ENCODE data around the gene C6orf136.

The C6orf136 gene

DNA sequence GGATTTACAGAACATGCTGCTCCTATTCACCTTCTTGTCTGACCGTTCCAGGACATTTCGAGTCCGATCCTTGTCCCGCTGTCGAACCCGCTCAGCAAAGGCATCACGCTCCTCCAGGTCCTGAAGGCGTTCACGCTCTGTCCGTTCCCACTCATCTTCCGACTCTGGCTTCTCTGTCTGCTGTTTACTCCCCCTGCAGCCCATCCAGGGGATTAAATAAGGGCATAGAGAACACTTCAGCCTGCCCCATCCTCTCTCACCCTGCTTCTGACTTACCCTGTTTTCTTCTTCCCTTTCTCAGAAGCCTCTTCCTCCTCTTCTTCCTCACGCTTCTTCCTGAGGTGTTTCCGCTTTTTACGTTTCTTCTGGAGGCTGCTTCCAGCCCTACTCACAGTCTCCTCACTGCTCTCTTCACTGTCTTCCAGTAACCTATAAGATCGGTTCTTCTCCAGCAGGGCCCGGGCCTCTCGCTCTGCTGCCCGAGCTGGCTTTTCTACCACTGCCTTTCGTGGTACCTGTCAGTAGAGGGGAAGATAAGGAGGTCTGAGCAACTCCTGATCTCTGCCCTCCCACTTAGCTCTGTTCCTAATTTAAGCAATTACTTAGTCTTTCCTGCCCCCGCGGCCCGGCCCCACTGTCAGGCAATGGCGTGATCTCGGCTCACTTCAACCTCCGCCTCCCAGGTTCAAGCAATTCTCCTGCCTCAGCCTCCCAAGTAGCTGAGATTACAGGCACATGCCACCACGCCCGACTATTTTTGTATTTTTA is 24.0 kb downstream of the C6orf136 start:
- peak overlapping the region; percentile 85 for H3K4me3 Mint-ChIP-seq
- peaks cover 32% of the 10 kb centered on the region for H3K4me1 Mint-ChIP-seq
- no peaks in the 10 kb centered on the region for H3K9me3 Mint-ChIP-seq
- peak overlapping the region; percentile 89 for H3K27ac Mint-ChIP-seq
- DNase-seq (ENCODE audit: low spot score in 2 of 2) = no peak
- peaks cover 77% of the 10 kb centered on the region for H3K36me3 Mint-ChIP-seq
- ATAC-seq = no peak

GRCh38 chr6:30672445-30673253 is 25.7 kb downstream of the C6orf136 start, which contains the start of gene DHX16:
Gene DHX16 (minus strand): TSS chr6:30673006. CDS start chr6:30672841, 165 bp downstream.
- peak; percentile 88 for ATAC-seq
- Mint-ChIP-seq H3K9me3 (no peaks in the 10 kb centered on the region), H3K36me3 (peaks cover 77% of the 10 kb centered on the region), H3K27ac (peak within 1 kb of the TSS; percentile 89), H3K4me1 (peaks cover 33% of the 10 kb centered on the region), H3K4me3 (peak within 1 kb of the TSS; percentile 85)
- DNase-seq (ENCODE audit: low spot score in 2 of 2) = peak; percentile 81 to 96

DNA sequence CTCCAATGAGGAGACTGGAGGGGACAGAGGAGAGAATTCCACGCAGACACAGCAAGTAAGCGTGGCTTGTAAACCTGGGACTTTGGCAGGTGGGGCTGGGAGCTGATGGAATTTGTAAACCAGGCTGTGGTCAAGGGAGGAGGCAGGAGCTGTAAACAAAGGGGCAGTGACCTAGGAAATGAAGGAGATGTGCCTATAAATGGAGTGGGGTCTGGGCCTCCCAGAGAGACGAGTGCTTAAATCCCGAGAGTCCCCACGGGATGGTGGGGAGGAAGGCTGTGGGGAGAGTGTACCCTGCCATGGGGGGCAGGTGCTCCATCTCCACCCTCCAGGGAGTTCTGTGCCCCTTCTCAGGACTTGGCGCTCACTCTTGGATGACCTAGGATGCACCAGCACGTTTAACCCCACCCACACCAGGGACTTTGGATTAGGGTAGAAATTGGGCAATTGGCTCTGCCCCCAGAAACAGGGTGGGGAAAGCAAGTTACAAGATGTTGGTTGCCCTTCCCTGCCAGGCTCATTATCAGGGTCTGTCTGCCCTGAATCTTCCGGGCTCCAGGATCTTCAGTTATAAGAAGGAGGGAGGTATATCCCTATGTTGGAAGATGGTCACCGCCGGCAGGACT is 29.8 kb downstream of the C6orf136 start:
- Mint-ChIP-seq H3K4me1 (peaks cover 49% of the 10 kb centered on the region), H3K9me3 (no peaks in the 10 kb centered on the region), H3K27ac (peak overlapping the region; percentile 55), H3K4me3 (no peak overlapping the region), H3K36me3 (peaks cover 79% of the 10 kb centered on the region)
- ATAC-seq (no peak), DNase-seq (ENCODE audit: low spot score in 2 of 2) (no peak)

DNA sequence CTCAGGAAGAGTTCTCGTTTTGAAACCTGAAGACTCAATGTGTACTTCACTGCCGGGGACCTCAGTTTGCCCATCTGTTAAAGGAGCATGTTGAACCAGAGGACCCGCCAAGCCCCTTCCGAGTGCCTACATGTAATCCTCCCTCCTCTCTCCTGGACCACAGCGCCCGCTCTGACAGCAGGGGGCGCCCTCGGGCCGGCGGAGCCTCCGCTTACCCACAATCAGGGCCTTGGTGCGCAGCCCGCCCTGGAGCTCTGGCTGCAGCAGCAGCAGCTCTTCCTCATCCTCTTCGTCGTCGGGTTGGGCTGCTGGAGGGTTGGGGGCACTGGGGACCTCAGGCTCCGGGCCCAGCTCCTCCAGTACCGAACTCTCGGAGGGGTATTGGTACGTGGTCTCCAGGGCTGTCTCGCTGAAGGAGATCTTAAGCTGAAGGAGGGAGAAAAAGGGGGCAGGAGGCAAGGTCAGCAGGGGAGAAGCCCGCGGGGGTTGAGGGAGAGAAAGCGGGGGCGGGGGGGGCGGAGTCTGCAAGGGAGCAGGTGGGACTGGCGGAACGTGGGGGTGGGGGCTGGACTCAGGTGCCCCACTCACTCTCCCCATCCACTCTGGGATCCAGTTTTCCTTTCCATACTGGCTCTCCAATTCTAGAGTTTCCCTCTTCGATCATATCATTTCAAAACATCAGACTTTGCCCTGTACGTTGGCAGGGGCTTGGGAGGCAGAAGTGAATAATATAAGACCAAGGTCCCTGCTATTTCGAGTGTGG is 32.2 kb downstream of the C6orf136 start:
- DNase-seq (ENCODE audit: low spot score in 2 of 2) = peak; percentile 92 to 96
- ATAC-seq = peak; percentile 72
- Mint-ChIP-seq H3K9me3 (no peaks in the 10 kb centered on the region), H3K4me1 (peaks cover 55% of the 10 kb centered on the region), H3K36me3 (peaks cover 93% of the 10 kb centered on the region), H3K27ac (peak overlapping the region; percentile 98), H3K4me3 (peak overlapping the region; percentile 92)

GRCh38 chr6:30679765-30680535 is 33.0 kb downstream of the C6orf136 start:
- peaks cover 100% of the 10 kb centered on the region for H3K36me3 Mint-ChIP-seq
- H3K4me3 Mint-ChIP-seq = peak overlapping the region; percentile 92
- ATAC-seq = no peak
- DNase-seq (ENCODE audit: low spot score in 2 of 2) = no peak
- no peaks in the 10 kb centered on the region for H3K9me3 Mint-ChIP-seq
- peak overlapping the region; percentile 98 for H3K27ac Mint-ChIP-seq
- peaks cover 55% of the 10 kb centered on the region for H3K4me1 Mint-ChIP-seq

DNA sequence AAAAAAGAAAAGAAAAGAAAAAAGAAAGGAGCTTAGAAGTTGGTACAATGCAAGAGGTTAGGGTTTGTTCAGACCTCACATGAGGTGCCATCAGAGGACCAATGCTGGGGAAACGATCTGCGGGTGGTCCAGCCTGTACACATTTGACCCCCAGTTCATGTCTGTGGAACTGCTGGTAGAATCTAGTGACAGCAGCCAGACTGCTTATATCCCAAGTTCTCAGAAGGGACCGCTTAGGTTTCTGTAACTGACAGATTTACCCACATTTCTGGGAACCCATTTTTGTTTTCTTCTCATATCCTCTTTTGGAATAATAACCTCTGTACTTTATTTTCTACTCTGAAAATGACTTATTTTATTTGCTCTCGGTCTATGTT is 34.8 kb downstream of the C6orf136 start:
- peak overlapping the region; percentile 98 for H3K27ac Mint-ChIP-seq
- peak overlapping the region; percentile 92 for H3K4me3 Mint-ChIP-seq
- ATAC-seq (no peak), DNase-seq (ENCODE audit: low spot score in 2 of 2) (no peak)
- H3K36me3 Mint-ChIP-seq = peaks cover 100% of the 10 kb centered on the region
- no peaks in the 10 kb centered on the region for H3K9me3 Mint-ChIP-seq
- peaks cover 46% of the 10 kb centered on the region for H3K4me1 Mint-ChIP-seq

DNA sequence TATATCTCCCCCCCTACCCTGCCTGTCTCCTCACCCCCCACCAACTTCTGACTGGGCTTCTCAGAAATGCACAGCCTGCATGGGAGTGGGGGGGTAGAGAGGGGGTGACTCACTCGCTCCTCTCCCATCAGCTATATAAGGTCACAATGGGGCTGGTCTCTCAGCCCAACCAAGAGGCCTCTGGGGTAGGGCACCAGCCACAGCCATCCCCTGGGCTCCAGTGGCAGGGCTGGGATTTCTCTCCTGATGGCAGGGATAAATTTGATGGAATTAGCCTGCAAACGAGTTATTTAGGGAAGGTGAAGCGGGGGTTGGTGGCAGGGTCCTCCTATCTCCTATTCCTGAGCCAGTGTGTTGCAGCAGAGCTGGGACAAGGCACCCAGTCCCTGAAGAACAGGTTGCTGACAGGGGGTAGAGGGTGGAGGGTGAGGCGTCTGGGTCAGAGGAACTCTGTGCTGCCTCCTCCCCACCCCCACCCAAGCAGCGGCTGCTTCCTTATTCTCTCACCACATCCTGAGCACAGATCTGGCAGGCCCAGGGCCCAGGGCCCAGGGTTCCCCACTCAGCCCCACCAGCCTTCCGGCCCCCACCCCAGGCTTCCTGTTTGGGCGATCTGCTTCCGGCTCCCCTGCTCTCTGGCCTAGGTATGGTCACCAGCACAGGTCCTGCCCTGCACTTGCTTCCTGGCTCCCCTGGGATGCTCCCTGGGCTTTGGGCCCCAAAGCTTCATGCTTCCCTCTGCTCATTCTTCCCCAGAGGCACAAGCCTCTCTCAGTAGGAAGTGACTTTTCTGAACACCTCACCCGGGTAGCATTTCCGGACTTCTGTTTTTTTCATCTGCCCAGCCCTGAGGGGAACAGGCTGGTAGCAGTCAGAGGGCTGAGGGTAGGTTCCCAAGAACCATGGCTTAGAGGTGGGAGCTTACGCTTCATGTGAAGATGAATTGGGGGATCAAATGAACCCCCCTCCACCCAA is 35.5 kb downstream of the C6orf136 start:
- H3K9me3 Mint-ChIP-seq = no peaks in the 10 kb centered on the region
- peak; percentile 70 for ATAC-seq
- peaks cover 47% of the 10 kb centered on the region for H3K4me1 Mint-ChIP-seq
- peak; percentile 65 to 91 for DNase-seq (ENCODE audit: low spot score in 2 of 2)
- H3K4me3 Mint-ChIP-seq = peak overlapping the region; percentile 92
- H3K36me3 Mint-ChIP-seq = peaks cover 100% of the 10 kb centered on the region
- H3K27ac Mint-ChIP-seq = peak overlapping the region; percentile 98

GRCh38 chr6:30683183-30683979 is 36.4 kb downstream of the C6orf136 start:
- H3K27ac Mint-ChIP-seq = peak overlapping the region; percentile 98
- no peak for DNase-seq (ENCODE audit: low spot score in 2 of 2)
- peak overlapping the region; percentile 92 for H3K4me3 Mint-ChIP-seq
- ATAC-seq = no peak
- H3K4me1 Mint-ChIP-seq = peaks cover 56% of the 10 kb centered on the region
- H3K36me3 Mint-ChIP-seq = peaks cover 93% of the 10 kb centered on the region
- H3K9me3 Mint-ChIP-seq = no peaks in the 10 kb centered on the region

DNA sequence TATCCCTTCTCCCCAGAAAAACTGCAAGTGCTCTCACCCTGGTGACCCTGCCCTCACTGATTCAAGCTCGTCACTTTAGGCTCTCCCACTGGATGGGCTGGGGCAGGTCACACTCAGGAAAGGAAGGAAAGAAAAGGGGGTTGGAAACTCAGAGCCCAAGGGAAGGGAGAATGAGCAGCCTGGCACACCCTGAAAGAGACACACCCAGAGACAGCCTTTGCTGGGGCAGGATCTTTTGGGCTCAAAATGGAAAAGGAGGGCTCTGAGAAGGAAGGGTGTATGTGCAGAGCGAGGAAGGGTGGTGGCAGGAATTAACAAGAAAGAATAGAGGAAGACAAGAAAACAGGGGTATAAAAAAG is 37.0 kb downstream of the C6orf136 start:
- H3K27ac Mint-ChIP-seq = peak overlapping the region; percentile 98
- peaks cover 87% of the 10 kb centered on the region for H3K36me3 Mint-ChIP-seq
- ATAC-seq (no peak), DNase-seq (ENCODE audit: low spot score in 2 of 2) (no peak)
- peaks cover 58% of the 10 kb centered on the region for H3K4me1 Mint-ChIP-seq
- H3K9me3 Mint-ChIP-seq = no peaks in the 10 kb centered on the region
- H3K4me3 Mint-ChIP-seq = peak overlapping the region; percentile 92

DNA sequence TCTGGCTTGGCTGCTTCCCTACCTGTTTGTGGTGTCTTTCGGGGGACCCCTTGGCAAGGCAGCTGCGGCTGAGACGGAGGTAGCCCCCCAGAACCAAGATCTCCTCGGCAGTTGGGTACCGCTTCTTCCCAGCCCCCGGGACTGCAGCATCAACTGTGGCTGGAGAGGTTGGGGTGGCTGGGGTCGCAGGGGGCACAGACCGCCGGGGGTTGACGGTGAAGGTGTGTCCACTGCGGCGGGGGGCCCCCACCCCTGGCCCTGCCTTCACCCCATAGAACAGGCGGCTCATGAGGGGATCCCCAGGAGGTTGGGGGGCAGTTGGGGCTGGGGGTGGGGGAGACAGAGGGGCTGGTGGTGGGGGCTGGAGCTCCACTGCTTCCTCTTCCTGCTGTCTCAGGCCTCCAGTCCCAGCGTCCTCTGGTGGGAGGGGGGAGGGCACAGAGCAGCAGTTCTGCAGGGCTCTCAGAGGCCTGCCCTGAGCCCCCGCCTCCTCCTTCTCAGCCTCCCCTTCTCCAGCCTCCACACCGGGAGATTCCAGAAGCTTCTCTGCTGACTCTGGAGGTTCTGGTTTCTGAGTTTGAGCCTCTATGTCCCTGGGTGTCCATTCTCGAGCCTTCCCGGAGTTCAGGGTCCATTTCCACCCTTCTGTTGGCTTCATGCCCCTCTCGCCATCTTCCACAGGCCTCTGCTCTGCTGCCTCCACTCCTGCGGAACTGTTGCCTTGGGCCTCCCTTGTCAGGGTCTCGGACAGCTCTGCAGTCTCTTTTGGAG is 37.6 kb downstream of the C6orf136 start:
- no peak for ATAC-seq
- Mint-ChIP-seq H3K4me1 (peaks cover 58% of the 10 kb centered on the region), H3K4me3 (peak overlapping the region; percentile 92), H3K36me3 (peaks cover 81% of the 10 kb centered on the region), H3K9me3 (no peaks in the 10 kb centered on the region), H3K27ac (peak overlapping the region; percentile 98)
- peak in 1 of 2 donors; percentile 71 for DNase-seq (ENCODE audit: low spot score in 2 of 2)

GRCh38 chr6:30685157-30686008 is 38.5 kb downstream of the C6orf136 start:
- no peak for ATAC-seq
- Mint-ChIP-seq H3K36me3 (peaks cover 73% of the 10 kb centered on the region), H3K4me3 (peak overlapping the region; percentile 92), H3K9me3 (no peaks in the 10 kb centered on the region), H3K27ac (peak overlapping the region; percentile 98), H3K4me1 (peaks cover 58% of the 10 kb centered on the region)
- no peak for DNase-seq (ENCODE audit: low spot score in 2 of 2)

Data from stimulated activated effector memory CD8-positive, alpha-beta T cell treated with anti-CD3 and anti-CD28 coated beads, Interleukin-12 subunit alpha, Interleukin-12 subunit beta, amount 100 ng/mL, for 72 hours (primary cell).